Hindlimb muscle (tissue), 1 donor: ENCODE results near the gene ABCA10. TPM values are rescaled to one million over a fixed set of nuclear protein-coding genes. Genes with fewer than 3 reads are reported as not detected.

Source experiments
- polyA plus RNA-seq: library from polyadenylated mRNA; unstranded; fragments of 120-200 nt; gene quantifications from one replicate; pipeline ENCODE4 v1.2.1, GENCODE V29; 2013; ENCODE audit not compliant: insufficient read length

The ABCA10 gene
- polyA plus RNA-seq, 1 donor = 14.4 TPM

Other genes starting within 250 kb of the ABCA10 start
- gene ABCA9, start 167.9 kb downstream of the ABCA10 start, polyA plus RNA-seq = 17.8 TPM
- gene ABCA6, start 86.9 kb downstream of the ABCA10 start, polyA plus RNA-seq = 12.0 TPM
- 22.3 TPM for gene ABCA5, start 98.3 kb upstream of the ABCA10 start, polyA plus RNA-seq
- gene MAP2K6, start 185.9 kb upstream of the ABCA10 start, polyA plus RNA-seq = 16.8 TPM